Natural killer cell (primary cell): ENCODE data around the gene MMEL1. TPM values are rescaled to one million over a fixed set of nuclear protein-coding genes. Genes with fewer than 3 reads are reported as not detected.

ENCODE experiments used
- ATAC-seq, 3 donors: fragments of 150-1000 bp in 2 of 3; fragments of 200-7000 bp in 1 of 3; cut with Tn5 transposase; 1 replicate in 1 of 3; 2 replicates in 2 of 3; pipeline ENCODE4 v1.10.0; 2021; ENCODE audit warnings: mild to moderate bottlenecking in 2 of 3, moderate library complexity in 2 of 3
- DNase-seq, 2 donors: peaks; one replicate each; pipeline versions ENCODE4 v3.0.0 to v3.0.0-alpha.2; 2013 to 2021; ENCODE audit warnings: mixed read lengths in 1 of 2
- H3K27ac ChIP-seq: one replicate; pipeline ENCODE4 v1.5.1; 2013; ENCODE audit warnings: mild to moderate bottlenecking, low read length
- H3K27me3 ChIP-seq: one replicate; pipeline ENCODE4 v1.6.1; 2013; ENCODE audit warnings: low read length; ENCODE audit not compliant: control insufficient read depth, insufficient read depth
- H3K36me3 ChIP-seq: one replicate; pipeline ENCODE4 v1.6.1; 2013; ENCODE audit warnings: low read length; ENCODE audit not compliant: control insufficient read depth, insufficient read depth
- H3K4me1 ChIP-seq: one replicate; pipeline ENCODE4 v1.6.1; 2013; ENCODE audit warnings: low read length; ENCODE audit not compliant: control insufficient read depth, insufficient read depth
- H3K4me3 ChIP-seq: one replicate; pipeline ENCODE4 v1.5.1; 2013; ENCODE audit warnings: low read length
- H3K9me3 ChIP-seq: one replicate; pipeline ENCODE4 v1.6.1; 2013; ENCODE audit warnings: low read length; ENCODE audit not compliant: control insufficient read depth, insufficient read depth
- H3K27ac Mint-ChIP-seq, 2 donors: one replicate each; pipeline ENCODE4 v1.8.0; 2022; ENCODE audit warnings: mild to moderate bottlenecking in 2 of 2, mixed read lengths in 2 of 2, moderate library complexity in 1 of 2
- H3K27me3 Mint-ChIP-seq, 2 donors: one replicate each; pipeline ENCODE4 v1.8.0; 2022; ENCODE audit warnings: low read depth in 2 of 2, mixed read lengths in 2 of 2
- H3K36me3 Mint-ChIP-seq: one replicate; pipeline ENCODE4 v1.8.0; 2022; ENCODE audit warnings: mixed read lengths
- H3K4me1 Mint-ChIP-seq, 2 donors: one replicate each; pipeline ENCODE4 v1.8.0; 2022; ENCODE audit warnings: mixed read lengths in 2 of 2
- H3K4me3 Mint-ChIP-seq: one replicate; pipeline ENCODE4 v1.8.0; 2022; ENCODE audit warnings: mild to moderate bottlenecking, moderate library complexity, mixed read lengths
- H3K9me3 Mint-ChIP-seq, 2 donors: one replicate each; pipeline ENCODE4 v1.8.0; 2022; ENCODE audit warnings: mixed read lengths in 2 of 2
- WGBS: methylation state at CpG from one replicate; pipeline ENCODE4 v1.1.7; 2013; ENCODE audit warnings: missing lambda C conversion rate; ENCODE audit not compliant: insufficient coverage; 5-methylcytosine and 5-hydroxymethylcytosine counted together
- intact Hi-C: fragments of 100-400 bp; cut with micrococcal nuclease; formaldehyde crosslinking; loops from one replicate; pipeline ENCODE4 v1.14.2; 2022
- total RNA-seq, 4 donors: library from RNA; stranded (reverse); fragments of 120-200 nt in 1 of 4; gene quantifications; one replicate each; pipeline versions ENCODE4 v1.2.3 to v1.2.4, GENCODE V29; 2013 to 2022
- TF ChIP-seq, protein P1 (sequence below): fragments of 200-600 bp; IDR thresholded peaks from one replicate; pipeline ENCODE4 v1.8.0; 2022; ENCODE audit warnings: antibody characterized with exemption

Gene MMEL1
- total RNA-seq, 3 donors from 2014 or later (not counting 1 experiment from before 2014, with no cell fraction given) = 1.3 to 2.0 TPM; not detected in 1

DNA sequence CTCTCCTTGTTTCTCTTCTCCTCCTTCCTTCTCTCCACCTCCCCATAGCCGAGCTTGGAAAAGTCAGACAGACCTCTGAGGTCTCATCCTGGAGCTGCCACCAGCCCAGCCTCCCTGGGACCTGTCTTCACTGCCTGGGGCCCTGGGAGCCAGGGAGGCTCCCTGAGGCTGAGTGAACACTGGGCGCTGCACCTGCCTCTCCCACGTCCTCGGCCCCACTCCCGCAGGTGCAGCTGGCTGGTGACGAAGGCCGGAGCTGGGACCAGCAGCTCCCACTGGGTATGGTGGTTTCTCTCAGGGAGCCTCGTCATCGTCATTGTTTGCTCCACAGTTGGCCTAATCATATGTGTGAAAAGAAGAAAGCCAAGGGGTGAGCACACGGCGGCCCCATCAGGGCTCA lies 71.4 kb downstream of the MMEL1 start:
- WGBS = 94% methylated on average over 11 of the region's 11 CpGs
- H3K27me3 Mint-ChIP-seq = no peaks in the 10 kb centered on the region
- no peaks in the 10 kb centered on the region for H3K9me3 ChIP-seq
- no peak overlapping the region for H3K4me3 ChIP-seq
- H3K4me3 Mint-ChIP-seq = no peak overlapping the region
- H3K36me3 ChIP-seq = peaks cover 54% of the 10 kb centered on the region
- DNase-seq (no peak), ATAC-seq (no peak)
- peaks cover 24% of the 10 kb centered on the region for H3K4me1 ChIP-seq
- H3K27ac Mint-ChIP-seq = peak overlapping the region; percentile 5 to 46
- H3K27me3 ChIP-seq = no peaks in the 10 kb centered on the region
- no peak overlapping the region for H3K27ac ChIP-seq
- TF ChIP-seq, protein P1, sequence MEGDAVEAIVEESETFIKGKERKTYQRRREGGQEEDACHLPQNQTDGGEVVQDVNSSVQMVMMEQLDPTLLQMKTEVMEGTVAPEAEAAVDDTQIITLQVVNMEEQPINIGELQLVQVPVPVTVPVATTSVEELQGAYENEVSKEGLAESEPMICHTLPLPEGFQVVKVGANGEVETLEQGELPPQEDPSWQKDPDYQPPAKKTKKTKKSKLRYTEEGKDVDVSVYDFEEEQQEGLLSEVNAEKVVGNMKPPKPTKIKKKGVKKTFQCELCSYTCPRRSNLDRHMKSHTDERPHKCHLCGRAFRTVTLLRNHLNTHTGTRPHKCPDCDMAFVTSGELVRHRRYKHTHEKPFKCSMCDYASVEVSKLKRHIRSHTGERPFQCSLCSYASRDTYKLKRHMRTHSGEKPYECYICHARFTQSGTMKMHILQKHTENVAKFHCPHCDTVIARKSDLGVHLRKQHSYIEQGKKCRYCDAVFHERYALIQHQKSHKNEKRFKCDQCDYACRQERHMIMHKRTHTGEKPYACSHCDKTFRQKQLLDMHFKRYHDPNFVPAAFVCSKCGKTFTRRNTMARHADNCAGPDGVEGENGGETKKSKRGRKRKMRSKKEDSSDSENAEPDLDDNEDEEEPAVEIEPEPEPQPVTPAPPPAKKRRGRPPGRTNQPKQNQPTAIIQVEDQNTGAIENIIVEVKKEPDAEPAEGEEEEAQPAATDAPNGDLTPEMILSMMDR = no peak
- intact Hi-C loops = no loop called here
- H3K36me3 Mint-ChIP-seq = no peaks in the 10 kb centered on the region
- H3K9me3 Mint-ChIP-seq = no peaks in the 10 kb centered on the region
- H3K4me1 Mint-ChIP-seq = peaks cover 9 to 37% of the 10 kb centered on the region in 2 donors

DNA sequence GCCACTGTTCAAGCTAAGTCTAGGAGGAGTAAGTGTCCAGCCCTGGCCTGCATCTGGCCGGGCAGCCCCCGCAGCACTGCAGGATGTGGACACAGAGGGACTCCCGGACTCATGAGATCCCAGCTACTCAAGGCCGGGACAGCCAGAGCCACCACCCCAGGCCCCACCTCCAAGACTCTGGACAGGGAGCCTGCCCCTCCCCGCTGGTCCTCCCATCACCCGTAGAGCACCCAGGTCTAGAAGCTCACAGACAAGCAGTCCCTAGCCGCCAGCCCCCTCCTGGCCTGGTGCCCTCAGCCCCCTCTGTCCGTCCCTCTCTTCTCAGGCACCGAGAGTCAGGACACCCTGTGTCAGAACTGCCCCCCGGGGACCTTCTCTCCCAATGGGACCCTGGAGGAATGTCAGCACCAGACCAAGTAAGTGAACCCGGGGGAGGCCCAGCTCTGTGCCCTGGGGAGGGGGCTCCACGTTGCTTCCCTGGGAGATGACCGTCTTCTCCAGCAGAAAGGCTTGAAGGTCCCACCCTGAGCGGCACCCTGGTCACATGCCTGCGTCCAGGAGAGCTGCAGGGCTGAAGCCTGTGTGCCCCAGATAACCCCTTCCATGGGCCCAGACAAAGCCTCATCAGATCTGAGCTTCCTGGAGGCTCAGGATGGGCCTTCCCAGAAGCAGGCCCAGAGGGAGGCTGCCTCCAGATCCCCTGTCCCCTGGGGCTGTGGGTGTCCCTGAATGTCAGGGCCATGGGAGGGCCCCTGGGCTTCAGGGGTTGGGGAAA lies 72.3 kb downstream of the MMEL1 start:
- Histone ChIP-seq H3K9me3 (no peaks in the 10 kb centered on the region), H3K4me1 (peaks cover 30% of the 10 kb centered on the region), H3K36me3 (peaks cover 54% of the 10 kb centered on the region), H3K4me3 (no peak overlapping the region), H3K27ac (no peak overlapping the region), H3K27me3 (no peaks in the 10 kb centered on the region)
- Mint-ChIP-seq H3K9me3 (no peaks in the 10 kb centered on the region), H3K4me3 (no peak overlapping the region), H3K27ac (peak overlapping the region in 1 of 2 donors; percentile 5), H3K27me3 (no peaks in the 10 kb centered on the region), H3K36me3 (no peaks in the 10 kb centered on the region), H3K4me1 (peaks cover 17 to 46% of the 10 kb centered on the region in 2 donors)
- no peak for ATAC-seq
- intact Hi-C loops = no loop called here
- 97% methylated on average over 15 of the region's 15 CpGs for WGBS
- DNase-seq = no peak
- TF ChIP-seq, protein P1 = no peak

DNA sequence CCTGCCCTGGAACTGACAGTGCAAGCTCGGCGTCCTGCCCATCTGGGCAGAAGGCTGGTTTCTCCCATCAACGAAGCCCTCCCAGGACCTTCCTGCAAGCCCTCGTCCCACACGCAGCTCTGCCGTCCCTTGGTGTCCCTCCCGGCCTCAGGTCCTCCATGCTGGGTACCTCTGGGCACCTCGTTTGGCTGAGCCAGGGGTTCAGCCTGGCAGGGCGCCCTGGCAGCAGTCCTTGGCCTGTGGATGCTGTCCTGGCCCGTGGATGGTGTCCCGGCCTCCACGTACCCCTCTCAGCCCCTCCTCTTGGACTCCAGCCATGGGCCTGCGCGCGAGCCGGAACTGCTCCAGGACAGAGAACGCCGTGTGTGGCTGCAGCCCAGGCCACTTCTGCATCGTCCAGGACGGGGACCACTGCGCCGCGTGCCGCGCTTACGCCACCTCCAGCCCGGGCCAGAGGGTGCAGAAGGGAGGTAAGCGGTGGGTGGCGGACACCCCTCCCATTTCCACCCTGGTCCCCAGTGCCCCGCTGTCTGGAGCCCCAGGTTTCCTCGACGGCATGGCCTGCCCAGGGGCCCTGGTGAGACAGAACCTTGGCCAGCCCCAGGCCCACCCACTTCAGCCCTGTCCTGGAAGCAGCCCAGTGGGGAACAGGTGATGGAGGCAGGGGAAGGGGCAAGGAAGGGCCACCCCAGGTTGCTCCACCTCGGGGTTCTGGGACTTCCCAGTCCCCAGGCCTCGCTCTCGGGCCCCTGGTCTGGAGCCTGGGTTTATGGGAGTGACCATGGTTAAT lies 73.1 kb downstream of the MMEL1 start:
- TF ChIP-seq, protein P1 = no peak
- no peak for ATAC-seq
- no peak overlapping the region for H3K27ac ChIP-seq
- Mint-ChIP-seq H3K36me3 (no peaks in the 10 kb centered on the region), H3K9me3 (no peaks in the 10 kb centered on the region), H3K27ac (peak overlapping the region in 1 of 2 donors; percentile 54), H3K4me3 (no peak overlapping the region), H3K27me3 (no peaks in the 10 kb centered on the region), H3K4me1 (peaks cover 19 to 48% of the 10 kb centered on the region in 2 donors)
- H3K4me1 ChIP-seq = peaks cover 38% of the 10 kb centered on the region
- no peaks in the 10 kb centered on the region for H3K9me3 ChIP-seq
- WGBS = 90% methylated on average over 35 of the region's 35 CpGs
- no peak overlapping the region for H3K4me3 ChIP-seq
- intact Hi-C loops = no loop called here
- H3K27me3 ChIP-seq = no peaks in the 10 kb centered on the region
- H3K36me3 ChIP-seq = peaks cover 54% of the 10 kb centered on the region
- no peak for DNase-seq
